Measurements from ENCODE around the gene GOLM1.

GRCh38 chr9:86009133-86009532 lies 90.2 kb downstream of the GOLM1 start:
- TF ChIP-seq CTCF (IDR thresholded peaks at IDR 0.05): no peak
- TF ChIP-seq POLR2A (IDR thresholded peaks at IDR 0.05): no peak

All from esophagus squamous epithelium (tissue), 4 donors.